ENCODE measurements around the gene RPTOR.

RPTOR gene

DNA sequence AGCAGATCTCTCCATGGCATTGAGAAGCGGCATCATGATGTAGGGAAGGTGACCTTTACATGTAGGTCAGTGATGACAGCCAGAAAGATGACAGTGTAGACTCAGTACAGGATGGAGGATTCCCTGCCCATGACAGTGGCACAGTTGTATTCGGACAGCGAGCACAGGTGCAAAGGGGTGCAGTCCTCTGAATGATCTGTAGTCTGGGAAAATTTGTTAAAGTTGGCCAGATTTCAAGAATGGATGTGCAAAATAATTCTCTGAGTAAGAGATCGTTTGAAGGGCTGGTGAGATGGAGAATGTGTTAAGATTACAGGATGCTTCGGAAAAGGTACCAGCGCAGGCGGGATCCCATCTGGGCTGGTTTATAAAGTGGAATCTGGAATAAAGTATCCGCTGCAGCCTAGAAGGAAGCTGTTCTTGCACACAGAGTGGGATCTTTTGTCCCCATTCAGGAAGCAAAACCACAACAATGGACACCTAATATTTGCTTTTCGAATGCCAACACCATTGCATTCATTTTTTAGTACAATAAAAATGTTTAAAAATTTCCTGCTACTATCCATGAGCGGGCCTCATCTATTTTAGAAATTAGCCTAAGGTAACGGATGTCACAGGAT lies 101.2 kb downstream of the RPTOR start:
- no peak for DNase-seq (ENCODE audit: low spot score)

DNA sequence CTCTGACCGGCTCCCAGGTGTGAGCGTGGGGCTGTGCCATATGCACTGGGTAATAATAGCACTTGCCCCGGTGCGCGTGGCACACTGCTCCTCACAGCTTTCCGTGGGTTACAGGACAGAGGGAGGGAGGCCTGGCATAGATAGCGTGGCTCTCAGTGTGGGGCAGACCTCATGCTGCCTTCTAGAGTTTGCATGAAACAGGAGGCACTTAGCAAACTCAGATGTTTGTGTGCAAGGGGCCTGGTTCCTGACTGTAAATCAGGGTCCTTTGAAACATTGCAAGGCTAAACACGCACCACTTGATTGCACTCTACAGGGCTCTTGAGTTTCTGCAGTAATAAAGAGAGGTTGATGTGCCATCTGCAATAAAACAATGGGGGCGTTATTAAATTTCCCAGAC lies 101.7 kb downstream of the RPTOR start:
- DNase-seq (ENCODE audit: low spot score), result no peak

DNA sequence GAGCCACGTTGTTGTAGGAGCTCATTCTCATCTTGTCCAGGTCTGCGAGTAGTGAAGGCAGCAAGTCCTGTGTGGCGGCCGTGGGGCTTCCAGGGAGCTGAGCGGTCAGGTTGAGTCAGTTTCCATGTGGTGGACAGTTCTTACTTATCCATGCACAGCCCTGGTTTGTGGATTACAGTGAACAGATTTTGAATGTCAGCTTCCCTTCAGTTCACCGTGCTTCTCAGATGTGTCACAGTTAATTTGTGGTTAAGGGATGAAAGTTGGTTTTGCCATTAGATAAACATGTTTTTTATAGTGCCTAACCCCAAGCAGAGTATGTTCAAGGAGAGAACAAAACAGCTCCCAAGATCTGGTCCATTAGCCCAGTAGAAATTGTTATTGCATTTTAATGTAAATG lies 103.1 kb downstream of the RPTOR start:
- no peak for DNase-seq (ENCODE audit: low spot score)

DNA sequence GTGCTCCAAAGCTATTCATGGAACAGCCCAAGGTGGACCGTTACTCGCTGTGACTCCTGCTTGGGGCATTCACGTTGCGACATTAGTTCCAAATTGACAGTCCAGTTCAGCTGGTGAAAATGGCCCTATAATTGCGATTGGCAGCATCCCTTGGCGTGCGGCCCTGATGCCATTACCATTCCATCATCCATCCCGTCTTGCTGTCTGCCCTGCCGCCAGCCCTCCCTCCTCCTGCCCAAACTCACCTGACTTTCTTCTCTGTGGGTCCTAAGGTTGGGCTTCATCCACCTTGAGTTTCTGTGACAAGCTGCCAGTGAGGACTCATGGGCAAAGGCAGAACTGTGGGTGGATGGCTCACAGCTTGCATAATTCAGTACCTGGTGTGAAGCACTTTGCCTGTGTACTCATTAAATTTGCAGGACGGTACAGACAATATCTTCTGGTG lies 104.6 kb downstream of the RPTOR start:
- DNase-seq (ENCODE audit: low spot score), result no peak

DNA sequence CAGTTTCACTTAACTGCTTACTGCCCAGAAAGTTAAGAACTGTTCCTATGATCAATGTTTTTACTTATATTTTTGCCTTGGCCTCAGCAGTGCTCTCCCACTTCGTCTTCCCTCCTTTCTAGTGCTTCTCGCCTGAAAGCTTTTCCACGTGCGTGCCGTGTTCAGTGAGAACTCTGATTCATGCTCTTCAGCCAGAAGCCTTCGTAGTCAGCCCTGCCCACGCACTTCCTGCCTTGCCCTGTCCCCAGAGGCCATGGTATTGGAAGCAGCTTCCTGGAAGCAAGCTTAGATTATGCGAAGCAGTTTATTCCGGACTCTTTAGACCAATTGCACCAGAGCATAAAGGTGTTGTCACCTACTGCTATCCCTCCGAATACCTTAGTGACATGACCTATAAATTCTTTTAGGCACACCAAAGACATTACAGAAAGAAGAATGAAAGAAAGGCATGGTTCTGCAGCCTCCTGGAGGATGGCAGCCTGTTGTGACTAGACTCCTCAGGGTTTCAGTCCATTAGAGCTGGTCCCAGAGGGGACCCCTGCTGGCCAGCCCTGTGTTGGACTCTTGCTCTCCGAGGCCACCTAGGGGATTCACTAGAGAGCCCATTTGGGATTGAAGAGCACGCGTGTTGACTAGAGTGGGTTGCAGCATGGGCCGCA lies 105.2 kb downstream of the RPTOR start:
- no peak for DNase-seq (ENCODE audit: low spot score)

DNA sequence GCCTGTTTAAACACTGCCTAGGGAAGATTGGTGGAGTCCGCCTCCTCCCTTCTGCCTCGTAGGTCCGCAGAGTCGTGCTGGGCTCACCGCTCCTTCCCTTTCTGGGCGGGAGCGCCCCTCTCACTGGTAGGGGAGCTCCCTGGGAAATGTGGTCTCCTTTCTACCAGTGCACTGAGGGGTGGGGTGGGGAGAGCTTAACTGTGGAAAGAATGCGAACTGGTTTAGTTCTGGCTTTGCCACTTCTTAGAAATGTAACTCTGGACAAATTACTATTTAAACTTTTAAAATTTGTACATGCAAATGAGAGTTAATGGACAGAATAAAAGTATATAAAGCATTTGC lies 105.7 kb downstream of the RPTOR start:
- no peak for DNase-seq (ENCODE audit: low spot score)

DNA sequence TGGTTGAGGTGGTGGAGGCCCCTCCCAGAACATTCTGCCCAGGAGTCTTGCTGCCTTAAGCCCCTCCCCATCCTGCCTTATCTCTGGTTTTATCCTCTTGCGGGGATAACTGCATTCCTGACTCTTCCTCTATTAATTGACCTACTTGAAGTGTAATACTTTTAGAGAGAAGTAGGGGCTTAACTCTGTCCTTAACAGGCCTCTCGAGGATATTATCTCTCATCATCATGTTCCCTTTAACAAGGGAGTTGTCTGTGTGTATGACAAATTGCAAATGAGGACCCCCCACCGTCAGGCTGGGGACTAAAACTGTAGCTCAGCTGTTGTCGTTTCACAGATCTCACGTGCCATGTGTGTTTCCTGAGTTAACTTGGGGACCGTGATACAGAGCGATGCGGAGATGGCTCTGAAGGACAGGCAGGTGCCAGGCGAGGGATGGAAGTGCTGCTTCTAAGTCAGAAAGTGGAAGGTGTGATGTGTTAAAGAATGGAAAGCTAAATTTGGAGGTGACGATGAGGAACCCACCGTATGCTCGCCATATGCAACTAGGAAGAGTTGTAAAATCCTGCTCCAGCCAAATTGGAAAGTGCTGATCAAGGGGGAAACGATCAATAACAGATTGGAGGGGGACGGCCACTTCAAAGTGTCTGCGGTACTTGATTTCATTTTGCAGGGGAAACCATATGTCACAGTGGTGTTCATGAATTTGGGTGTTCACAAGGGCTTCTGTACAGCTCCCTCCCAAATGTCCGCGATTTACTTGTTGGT lies 106.3 kb downstream of the RPTOR start:
- no peak for DNase-seq (ENCODE audit: low spot score)

DNA sequence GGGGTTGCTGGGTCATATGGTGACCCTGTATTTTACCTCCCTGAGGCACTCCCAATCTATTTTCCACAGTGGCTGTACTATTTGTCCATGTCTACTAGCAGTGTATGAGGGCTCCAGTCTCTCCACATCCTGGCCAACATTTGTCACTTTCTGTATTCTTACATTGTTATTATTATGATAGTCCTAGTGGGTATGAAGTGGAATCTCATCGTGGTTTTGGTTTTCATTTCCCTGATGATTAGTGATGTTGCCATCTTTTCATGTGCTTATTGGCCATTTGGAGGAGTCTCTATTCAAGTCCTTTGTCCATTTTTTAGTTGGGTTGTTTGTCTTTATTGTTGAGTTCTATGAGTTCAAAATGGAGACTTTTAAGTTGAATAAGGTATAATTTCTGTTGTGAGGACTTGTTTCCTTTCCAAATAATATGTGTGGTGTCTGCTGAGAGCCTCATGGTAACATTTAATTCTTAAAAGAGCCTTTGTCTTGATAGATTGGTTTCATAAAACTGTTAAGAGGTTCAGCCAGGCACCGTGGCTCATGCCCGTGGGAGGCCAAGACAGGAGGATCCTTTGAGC lies 108.2 kb downstream of the RPTOR start:
- no peak for DNase-seq (ENCODE audit: low spot score)

DNA sequence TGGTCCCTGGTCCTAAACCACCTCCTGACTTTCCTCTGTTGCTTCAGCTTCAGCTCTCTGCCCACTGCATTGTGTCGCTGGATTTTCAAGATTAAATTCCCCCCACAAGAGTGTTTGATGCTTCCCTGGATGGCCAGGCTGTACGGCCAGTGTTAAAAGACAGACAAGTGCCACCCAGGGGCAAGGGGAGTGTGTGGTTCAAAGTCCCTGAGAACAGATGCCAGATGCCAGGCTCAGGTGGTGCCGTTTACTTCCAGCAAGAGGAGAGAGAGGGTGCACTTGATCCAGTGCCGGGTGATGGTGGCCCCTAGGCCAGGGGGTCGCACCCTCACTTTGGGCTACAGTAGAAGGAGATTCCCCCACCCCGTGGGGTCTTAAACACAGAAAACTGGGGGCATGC lies 109.2 kb downstream of the RPTOR start:
- DNase-seq (ENCODE audit: low spot score), result no peak

DNA sequence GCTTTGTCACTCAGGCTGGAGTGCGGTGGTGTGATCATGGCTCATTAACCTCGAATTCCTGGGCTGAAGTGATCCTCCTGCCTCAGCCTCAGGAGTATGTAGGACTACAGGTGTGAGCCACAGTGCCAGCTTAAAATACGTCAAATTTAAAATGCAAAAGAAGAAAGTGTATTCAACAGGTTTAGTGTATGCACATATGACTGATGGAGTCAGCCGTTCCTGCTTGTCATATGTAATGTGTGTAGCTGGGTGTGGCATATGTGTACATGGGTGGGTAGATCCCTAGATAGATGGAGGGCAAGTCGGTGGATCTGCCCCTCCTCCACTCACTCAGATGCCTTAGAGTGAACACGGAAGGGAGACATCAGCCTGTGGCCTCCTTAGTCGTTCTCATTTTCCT lies 111.0 kb downstream of the RPTOR start:
- DNase-seq (ENCODE audit: low spot score), result no peak

DNA sequence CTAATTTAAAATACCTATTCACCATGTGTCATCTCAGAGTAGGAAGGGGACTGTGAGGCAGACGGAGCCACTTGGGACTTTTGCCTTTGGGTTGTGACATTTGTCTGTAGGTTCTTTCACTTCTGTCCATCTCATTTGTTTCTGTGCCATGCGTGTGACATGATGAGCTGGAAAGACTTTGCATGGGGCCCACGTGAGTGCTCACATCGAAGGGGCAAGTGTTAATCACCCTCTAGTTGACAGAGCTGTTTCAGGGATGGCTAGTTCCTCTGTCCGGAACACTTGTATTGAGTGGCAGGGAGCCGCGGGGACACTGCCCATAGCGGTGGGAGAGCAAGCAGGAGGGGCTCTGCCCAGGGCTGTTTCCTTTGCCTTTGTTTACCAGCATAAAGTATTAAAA lies 112.0 kb downstream of the RPTOR start:
- peak; percentile 44 for DNase-seq (ENCODE audit: low spot score)

DNA sequence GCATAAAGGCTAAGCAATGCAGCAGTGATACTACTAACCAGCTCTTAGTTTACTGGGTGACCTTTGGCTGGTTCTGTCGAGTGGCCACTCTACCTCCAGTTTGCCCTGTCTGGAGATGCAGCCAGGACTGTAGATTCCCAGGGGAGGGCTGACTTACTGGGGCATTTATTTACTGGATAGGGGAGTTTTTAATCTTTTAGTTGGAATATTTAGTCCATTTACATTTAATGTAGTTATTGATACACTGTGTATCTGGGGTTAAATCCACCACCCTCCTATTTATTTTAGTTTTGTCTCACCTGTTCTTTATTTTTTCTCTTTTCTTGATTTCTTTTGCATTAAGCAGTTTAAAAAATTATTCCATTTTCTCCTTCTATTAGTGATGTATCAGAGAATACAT lies 112.9 kb downstream of the RPTOR start:
- no peak for DNase-seq (ENCODE audit: low spot score)

DNA sequence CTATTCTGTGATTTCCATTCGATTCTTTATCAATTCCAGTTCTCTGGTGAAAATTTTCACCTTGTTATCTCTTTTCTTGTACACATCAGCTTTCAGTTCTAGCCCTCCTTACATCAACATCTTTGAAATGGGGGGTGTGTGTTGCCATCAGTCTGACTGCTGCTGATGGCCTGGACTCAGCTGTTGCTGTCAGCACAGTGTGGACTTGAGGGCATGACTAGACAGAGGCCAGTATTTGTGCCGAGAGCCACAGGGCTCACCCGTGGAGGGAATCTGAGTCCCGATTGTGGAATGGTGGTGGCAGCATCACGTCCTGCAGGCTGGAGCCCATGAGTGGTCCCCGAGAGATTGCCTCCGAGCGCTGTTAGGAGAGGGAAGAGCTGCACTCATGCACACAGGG lies 114.2 kb downstream of the RPTOR start:
- no peak for DNase-seq (ENCODE audit: low spot score)

DNA sequence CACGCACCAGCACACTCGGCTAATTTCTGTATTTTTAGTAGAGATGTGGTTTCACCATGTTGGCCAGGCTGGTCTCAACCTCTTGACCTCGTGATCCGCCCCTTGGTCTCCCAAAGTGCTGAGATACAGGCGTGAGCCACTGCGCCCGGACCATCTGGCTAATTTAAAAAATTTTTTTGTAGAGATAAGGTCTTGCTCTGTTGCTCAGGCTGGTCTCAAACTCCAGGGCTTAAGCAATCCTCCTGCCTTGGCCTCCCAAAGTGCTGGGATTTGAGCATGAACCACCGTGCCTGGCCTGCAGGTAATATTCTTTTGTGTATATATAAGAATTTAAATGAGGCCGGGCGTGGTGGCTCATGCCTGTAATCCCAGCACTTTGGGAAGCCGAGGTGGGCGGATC lies 115.0 kb downstream of the RPTOR start:
- no peak for DNase-seq (ENCODE audit: low spot score)

DNA sequence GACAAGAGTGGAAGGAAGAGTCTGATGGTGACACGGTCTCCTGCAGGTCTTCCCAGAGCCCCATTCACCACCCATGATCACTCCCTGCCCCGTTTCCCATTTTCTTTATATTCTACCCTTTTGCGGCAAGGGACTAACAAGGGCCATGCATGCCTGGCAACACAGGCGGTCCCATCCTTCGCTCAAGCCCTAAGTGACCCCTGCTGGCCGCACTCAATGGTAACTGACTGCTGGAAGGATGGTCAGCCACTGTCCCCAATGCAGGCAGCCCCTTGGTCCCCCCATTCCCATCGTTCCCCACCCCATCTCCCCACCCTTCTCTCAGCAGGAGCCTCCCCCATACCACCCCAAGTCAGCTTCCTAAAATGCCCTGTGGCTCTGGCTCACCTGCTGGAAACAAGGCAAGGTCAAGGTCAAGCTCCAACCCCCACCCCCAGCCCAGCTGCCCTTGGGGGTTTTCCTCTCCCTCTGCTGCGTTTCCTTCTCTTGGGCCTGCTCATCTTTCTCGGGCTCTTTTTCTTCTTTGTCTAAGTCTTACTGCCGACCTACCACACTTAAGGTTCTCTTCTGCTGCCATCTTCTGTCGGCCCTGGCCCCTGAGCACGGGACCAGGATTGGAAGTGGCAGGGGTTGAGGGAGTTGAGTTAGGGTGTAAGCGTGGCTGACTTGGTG lies 116.0 kb downstream of the RPTOR start:
- no peak for DNase-seq (ENCODE audit: low spot score)

DNA sequence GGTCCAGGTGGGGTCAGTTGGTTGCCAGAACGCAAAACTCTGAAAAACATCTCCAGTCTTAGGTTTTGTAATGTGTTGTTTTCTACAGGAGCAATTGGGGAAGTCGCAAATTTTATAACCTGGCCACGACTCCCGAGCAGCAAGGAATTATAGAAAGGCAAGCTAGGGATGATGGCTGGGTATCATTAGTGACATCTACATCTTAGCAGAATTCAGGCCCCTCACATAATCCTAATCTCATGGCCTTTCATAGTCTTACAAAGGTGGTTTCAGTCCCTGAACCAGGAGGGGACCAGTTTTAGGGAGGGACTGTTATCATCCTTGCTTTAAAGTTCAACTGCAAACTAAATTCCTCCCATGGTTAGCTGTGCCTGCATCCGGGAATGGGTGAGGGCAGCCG lies 117.9 kb downstream of the RPTOR start:
- DNase-seq (ENCODE audit: low spot score), result no peak

DNA sequence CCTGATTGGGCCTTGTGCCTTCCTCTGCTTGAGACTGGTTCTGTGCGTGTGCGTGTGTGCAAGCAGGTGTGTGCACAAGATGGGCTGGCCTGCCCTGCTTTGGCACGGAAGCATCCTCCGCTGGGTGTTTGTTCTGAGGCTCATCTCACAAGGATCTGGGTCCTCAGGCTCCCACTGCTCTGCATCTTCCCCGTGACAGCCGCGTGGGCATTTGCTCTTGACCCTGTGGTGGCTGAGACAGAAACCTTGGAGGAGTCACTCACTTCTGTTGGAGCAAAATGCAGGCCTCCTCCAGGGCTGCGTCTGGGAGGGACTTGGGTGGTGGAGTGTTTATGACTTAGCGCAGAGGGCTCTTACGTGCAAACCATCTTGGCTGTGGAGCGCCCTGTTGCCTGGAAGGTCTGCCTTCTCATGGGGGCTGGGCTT lies 119.2 kb downstream of the RPTOR start:
- DNase-seq (ENCODE audit: low spot score), result no peak

DNA sequence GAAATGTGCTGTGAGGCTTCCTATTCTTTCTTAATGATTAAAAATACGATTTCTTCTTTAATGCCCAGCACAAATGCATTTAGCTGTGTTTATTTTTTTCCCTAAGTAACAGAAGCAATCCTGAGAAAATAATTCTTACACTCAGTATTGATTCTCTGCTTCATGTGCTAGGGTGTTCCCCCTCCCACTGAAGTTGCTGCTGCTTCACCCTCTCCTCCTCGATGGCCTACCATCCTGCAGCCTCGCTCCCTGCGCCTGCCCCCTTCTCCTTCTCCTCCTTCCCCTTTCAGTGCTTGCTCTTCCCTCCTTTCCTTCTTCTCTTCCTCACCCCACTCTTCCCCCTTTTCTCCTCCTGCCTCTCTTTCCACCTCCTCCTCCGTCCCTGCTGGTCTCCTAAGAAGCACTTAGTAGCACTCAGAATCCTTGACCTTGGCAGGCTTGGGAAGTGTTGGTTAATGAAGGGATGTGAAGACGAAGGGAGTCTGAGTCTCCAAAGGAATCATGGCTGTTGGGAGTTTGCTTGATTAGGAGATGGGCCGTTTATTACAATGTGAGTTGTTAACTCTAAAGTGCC lies 119.7 kb downstream of the RPTOR start:
- DNase-seq (ENCODE audit: low spot score), result no peak

DNA sequence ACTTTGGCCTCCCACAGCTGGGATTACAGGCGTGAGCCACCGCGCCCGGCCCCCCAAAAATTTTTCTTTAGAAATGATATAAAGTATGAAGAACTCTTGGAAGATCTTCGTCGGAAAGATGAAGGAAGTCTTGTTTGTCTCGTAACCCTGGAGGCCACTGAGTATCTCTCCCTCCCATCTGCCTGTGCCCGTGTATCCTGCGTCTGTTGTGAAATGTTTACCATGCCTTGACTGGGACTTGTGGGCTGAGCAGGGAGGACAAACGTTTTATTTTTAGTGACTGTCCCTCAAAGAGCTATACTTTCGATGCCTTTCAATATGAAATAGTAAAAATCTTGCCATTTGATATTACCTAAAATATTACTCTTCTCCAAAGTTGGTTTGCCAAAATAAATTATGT lies 121.2 kb downstream of the RPTOR start:
- DNase-seq (ENCODE audit: low spot score), result no peak

DNA sequence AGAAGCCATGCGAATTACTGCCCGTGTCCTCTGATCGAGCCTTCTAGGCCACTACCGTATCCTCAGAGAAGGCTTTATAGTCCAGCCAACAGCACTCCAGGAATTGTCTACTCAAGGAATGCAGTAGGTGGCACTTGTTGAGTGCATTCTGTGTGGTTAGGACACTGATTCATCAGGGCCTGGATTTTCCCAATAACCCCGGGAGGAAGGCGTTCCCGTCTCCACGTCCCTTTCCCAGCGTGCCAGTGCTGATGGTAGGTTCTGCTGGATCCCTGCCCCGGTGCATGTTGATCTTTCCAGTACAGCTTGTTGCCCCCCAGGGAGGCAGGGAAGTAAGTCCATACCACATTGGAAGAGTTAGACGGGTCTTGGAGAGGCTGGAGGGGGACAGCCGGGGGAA lies 122.2 kb downstream of the RPTOR start:
- DNase-seq (ENCODE audit: low spot score), result no peak

DNA sequence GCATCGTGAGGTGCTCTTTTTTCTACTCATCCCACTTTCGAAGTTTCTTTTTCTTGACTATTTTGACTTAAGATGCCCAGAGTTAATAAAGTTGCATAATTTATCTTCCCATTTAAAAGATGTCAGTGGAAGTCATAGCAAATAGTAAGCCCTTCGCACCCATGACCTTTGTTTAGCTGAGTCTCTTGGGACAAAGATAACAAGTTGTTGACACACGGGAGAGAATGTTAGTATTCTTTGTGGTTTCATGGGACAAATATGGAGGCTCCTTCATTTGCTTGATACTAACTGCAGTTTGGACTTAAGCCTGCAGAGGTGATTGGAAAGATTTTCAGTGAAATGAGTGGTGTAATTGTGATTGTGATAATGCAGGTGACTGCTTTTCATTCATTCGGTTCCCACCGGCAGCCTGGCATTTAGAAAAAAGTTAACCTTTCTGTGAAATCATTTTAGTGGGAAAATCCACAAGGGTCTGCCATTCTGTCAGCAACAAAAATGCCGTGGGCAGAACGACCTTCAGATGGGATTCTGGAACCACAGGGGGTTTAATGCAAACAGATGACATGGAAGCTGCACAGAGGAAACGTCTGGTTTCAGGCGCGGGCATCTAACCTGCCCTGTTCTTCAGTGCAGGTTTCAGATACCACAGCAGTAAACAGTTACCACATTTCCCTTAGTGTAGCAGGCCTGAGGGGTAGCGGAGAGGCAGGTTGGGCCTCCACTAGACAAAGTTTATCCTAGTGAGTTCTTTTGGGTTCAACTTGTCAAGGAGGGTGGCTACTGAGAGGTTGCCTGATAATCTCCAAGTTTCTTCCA lies 123.0 kb downstream of the RPTOR start:
- DNase-seq (ENCODE audit: low spot score), result no peak

Data from germinal center (tissue), 1 donor.